ENCODE data around the gene FOLR2. TPM values are rescaled to one million over a fixed set of nuclear protein-coding genes. Genes with fewer than 3 reads are reported as not detected.
"Not testable (repeated sequence)": the region's sequence is repeated elsewhere in the genome, so short reads cannot be mapped to it uniquely, and the experiment has no call there.

FOLR2 gene
- total RNA-seq, 1 donor from 2014 or later: not detected

DNA sequence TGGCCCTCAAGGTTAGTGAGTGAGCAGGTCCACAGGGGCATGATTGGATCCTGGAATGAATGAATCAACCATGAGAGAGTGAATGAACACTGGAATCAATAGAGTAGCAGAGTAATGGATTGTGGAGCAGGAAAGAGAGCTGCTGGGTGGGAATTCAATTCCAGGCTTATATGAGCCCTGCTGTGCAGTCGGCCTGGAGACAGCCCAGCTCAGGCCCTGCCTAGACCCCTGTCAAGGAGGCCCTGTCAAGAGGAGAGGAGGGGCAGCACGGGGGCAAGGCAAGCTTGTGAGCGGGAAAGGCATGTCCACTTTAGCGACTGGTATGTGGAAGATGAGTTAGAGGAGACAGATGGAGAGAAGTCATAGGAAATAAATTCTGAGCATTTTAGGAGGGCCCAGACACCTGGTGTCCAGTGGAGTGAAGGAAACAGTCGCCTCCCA, 25.9 kb upstream of the FOLR2 start:
- no peak for DNase-seq
- no peak overlapping the region for H3K4me3 Mint-ChIP-seq
- intact Hi-C loops (cut with micrococcal nuclease): no loop called here
- no peak overlapping the region for H3K27ac Mint-ChIP-seq
- H3K9me3 Mint-ChIP-seq: no peaks in the 10 kb centered on the region
- no peaks in the 10 kb centered on the region for H3K36me3 Mint-ChIP-seq (ENCODE audit: low read depth)
- no peaks in the 10 kb centered on the region for H3K4me1 Mint-ChIP-seq
- no peaks in the 10 kb centered on the region for H3K27me3 Mint-ChIP-seq

DNA sequence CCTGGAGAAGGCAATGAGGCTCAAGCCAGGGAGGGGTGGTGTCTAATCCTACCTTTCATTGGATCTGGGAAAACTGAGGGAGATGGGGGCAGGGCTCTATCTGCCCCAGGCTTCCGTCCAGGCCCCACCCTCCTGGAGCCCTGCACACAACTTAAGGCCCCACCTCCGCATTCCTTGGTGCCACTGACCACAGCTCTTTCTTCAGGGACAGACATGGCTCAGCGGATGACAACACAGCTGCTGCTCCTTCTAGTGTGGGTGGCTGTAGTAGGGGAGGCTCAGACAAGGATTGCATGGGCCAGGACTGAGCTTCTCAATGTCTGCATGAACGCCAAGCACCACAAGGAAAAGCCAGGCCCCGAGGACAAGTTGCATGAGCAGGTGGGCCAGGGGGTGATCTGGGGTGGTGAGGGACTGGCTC, 24.6 kb upstream of the FOLR2 start, which contains the start of gene FOLR1:
Gene FOLR1, plus strand, starts transcription at position 180 of the 421 bp plus-strand sequence. Its CDS starts 34 bp downstream, at position 214.
- Mint-ChIP-seq H3K27me3 (no peaks in the 10 kb centered on the region), H3K4me3 (no peak within 1 kb of the TSS), H3K4me1 (no peaks in the 10 kb centered on the region), H3K27ac (no peak within 1 kb of the TSS), H3K36me3 (ENCODE audit: low read depth) (no peaks in the 10 kb centered on the region), H3K9me3 (no peaks in the 10 kb centered on the region)
- DNase-seq: no peak
- intact Hi-C loops (cut with micrococcal nuclease): no loop called here

DNA sequence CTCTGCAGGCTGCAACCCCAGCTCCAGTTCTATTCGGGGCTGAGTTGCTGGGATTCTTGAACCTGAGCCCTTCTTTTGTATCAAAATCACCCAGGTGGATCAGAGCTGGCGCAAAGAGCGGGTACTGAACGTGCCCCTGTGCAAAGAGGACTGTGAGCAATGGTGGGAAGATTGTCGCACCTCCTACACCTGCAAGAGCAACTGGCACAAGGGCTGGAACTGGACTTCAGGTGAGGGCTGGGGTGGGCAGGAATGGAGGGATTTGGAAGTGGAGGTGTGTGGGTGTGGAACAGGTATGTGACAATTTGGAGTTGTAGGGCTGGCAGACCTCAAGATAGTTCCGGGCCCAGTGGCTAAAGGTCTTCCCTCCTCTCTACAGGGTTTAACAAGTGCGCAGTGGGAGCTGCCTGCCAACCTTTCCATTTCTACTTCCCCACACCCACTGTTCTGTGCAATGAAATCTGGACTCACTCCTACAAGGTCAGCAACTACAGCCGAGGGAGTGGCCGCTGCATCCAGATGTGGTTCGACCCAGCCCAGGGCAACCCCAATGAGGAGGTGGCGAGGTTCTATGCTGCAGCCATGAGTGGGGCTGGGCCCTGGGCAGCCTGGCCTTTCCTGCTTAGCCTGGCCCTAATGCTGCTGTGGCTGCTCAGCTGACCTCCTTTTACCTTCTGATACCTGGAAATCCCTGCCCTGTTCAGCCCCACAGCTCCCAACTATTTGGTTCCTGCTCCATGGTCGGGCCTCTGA, 20.9 kb upstream of the FOLR2 start:
- Mint-ChIP-seq H3K4me3 (no peak overlapping the region), H3K4me1 (no peaks in the 10 kb centered on the region), H3K9me3 (no peaks in the 10 kb centered on the region), H3K27ac (no peak overlapping the region), H3K27me3 (no peaks in the 10 kb centered on the region), H3K36me3 (ENCODE audit: low read depth) (no peaks in the 10 kb centered on the region)
- DNase-seq: no peak
- intact Hi-C loops (cut with micrococcal nuclease): no loop called here

- H3K4me1 Mint-ChIP-seq; H3K9me3 Mint-ChIP-seq; H3K27ac Mint-ChIP-seq; H3K27me3 Mint-ChIP-seq; intact Hi-C loops (cut with micrococcal nuclease); H3K36me3 Mint-ChIP-seq (ENCODE audit: low read depth); DNase-seq; H3K4me3 Mint-ChIP-seq: not testable (repeated sequence)
These were observed 15.1 kb upstream of the FOLR2 start for GRCh38 chr11:72201445-72201844.

- no peaks in the 10 kb centered on the region for H3K36me3 Mint-ChIP-seq (ENCODE audit: low read depth)
- no peaks in the 10 kb centered on the region for H3K27me3 Mint-ChIP-seq
- peaks cover 5% of the 10 kb centered on the region for H3K4me1 Mint-ChIP-seq
- DNase-seq: no peak
- H3K4me3 Mint-ChIP-seq: no peak overlapping the region
- no peaks in the 10 kb centered on the region for H3K9me3 Mint-ChIP-seq
- no peak overlapping the region for H3K27ac Mint-ChIP-seq
- intact Hi-C loops (cut with micrococcal nuclease): no loop called here
These were observed 14.0 kb upstream of the FOLR2 start for GRCh38 chr11:72202571-72202970.

- H3K9me3 Mint-ChIP-seq: no peaks in the 10 kb centered on the region
- H3K4me1 Mint-ChIP-seq: peaks cover 5% of the 10 kb centered on the region
- no peak overlapping the region for H3K27ac Mint-ChIP-seq
- no peak overlapping the region for H3K4me3 Mint-ChIP-seq
- no peaks in the 10 kb centered on the region for H3K36me3 Mint-ChIP-seq (ENCODE audit: low read depth)
- intact Hi-C loops (cut with micrococcal nuclease): no loop called here
- H3K27me3 Mint-ChIP-seq: no peaks in the 10 kb centered on the region
- no peak for DNase-seq
These were observed 13.4 kb upstream of the FOLR2 start for GRCh38 chr11:72203163-72203562.

DNA sequence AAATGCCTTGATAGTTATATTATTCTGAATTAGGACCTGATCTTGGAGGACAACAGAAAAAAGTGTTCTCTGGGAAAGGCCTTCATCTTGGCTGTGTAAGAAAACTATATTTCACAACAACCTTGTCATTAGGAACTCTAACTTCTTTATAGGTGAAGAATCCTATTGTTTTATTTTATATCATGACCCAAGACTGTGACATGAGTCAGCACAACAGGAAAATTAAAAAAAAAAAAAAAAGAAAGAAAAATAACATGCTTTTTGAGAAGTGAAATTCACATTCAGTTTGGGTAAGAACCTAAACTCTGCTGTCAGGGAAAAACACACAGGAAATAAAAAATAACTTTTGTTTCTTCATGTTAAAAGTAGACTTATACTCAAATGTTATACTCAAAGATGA, 11.7 kb upstream of the FOLR2 start:
- Mint-ChIP-seq H3K4me3 (no peak overlapping the region), H3K27me3 (peaks cover 6% of the 10 kb centered on the region), H3K27ac (no peak overlapping the region), H3K9me3 (peaks cover 10% of the 10 kb centered on the region), H3K4me1 (peaks cover 5% of the 10 kb centered on the region), H3K36me3 (ENCODE audit: low read depth) (no peaks in the 10 kb centered on the region)
- DNase-seq: no peak
- intact Hi-C loops (cut with micrococcal nuclease): no loop called here

GRCh38 chr11:72206794-72207193, 9.8 kb upstream of the FOLR2 start:
- DNase-seq; H3K36me3 Mint-ChIP-seq (ENCODE audit: low read depth); intact Hi-C loops (cut with micrococcal nuclease); H3K4me1 Mint-ChIP-seq; H3K4me3 Mint-ChIP-seq; H3K27ac Mint-ChIP-seq: not testable (repeated sequence)
- Mint-ChIP-seq H3K9me3 (peaks cover 15% of the 10 kb centered on the region), H3K27me3 (peaks cover 12% of the 10 kb centered on the region)

DNA sequence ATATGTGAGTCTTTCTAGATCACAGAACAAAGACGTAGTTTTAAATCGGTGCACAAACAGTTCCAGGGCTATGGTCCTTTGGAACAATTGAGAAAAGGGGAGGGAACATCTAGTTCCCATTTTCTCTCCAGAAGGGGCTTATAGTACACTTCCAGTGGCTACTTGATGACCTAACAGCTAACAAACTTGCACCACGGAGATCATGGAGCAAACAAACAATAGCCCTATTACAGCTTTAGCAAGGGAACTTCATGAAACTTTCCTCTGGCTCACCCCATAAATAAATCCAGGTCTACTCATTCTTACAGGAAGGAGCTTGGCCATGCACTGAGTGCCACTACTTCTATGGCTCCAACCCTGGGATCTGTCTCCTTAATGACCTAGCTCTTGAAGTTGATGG, 8.3 kb upstream of the FOLR2 start:
- intact Hi-C loops (cut with micrococcal nuclease): no loop called here
- no peaks in the 10 kb centered on the region for H3K36me3 Mint-ChIP-seq (ENCODE audit: low read depth)
- DNase-seq: no peak

DNA sequence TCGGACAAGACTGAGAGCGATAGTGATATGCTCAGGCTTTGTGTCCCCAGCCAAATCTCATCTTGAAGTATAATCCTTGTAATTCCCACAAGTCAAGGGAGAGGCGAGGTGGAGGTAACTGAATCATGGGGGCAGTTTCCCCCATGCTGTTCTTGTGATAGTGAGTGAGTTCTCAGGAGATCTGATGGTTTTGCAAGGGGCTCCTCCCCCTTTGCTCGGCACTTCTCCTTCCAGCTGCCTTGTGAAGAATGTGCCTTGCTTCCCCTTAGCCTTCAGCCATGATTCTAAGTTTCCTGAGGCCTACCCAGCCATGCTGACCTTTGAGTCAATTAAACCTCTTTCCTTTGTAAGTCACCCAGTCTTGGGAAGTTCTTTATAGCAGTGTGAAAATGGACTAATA, 7.5 kb upstream of the FOLR2 start:
- peaks cover 15% of the 10 kb centered on the region for H3K9me3 Mint-ChIP-seq
- no peak for DNase-seq
- H3K27me3 Mint-ChIP-seq: peaks cover 24% of the 10 kb centered on the region
- H3K27ac Mint-ChIP-seq: no peak overlapping the region
- intact Hi-C loops (cut with micrococcal nuclease): no loop called here
- no peaks in the 10 kb centered on the region for H3K36me3 Mint-ChIP-seq (ENCODE audit: low read depth)
- H3K4me3 Mint-ChIP-seq: no peak overlapping the region
- no peaks in the 10 kb centered on the region for H3K4me1 Mint-ChIP-seq

More for the DNA sequence above, 8.3 kb upstream of the FOLR2 start:
- peaks cover 15% of the 10 kb centered on the region for H3K9me3 Mint-ChIP-seq
- H3K27ac Mint-ChIP-seq: no peak overlapping the region
- peaks cover under 1% of the 10 kb centered on the region for H3K4me1 Mint-ChIP-seq
- peaks cover 22% of the 10 kb centered on the region for H3K27me3 Mint-ChIP-seq
- no peak overlapping the region for H3K4me3 Mint-ChIP-seq

DNA sequence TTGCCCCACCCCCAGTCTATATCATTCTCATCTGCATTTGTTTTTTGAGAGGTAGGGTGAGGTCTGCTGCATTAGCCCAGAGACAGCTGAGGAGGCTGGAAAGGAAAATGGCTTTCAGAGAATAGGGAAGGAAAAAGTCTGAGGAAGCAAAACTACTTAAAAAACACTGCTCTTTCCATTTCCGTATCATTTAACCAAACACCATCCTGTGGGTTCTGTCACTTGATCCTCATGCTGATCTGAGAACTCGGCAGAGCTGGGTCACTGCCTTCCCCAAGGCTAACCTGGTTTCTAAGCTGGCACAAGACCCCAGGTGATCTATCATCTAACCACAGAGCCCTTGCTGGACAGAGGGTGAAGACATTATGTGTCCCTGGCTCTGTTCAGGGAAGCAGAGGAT, 1.2 kb downstream of the FOLR2 start:
- H3K27me3 Mint-ChIP-seq: peaks cover 36% of the 10 kb centered on the region
- no peak for DNase-seq
- H3K27ac Mint-ChIP-seq: no peak overlapping the region
- no peaks in the 10 kb centered on the region for H3K36me3 Mint-ChIP-seq (ENCODE audit: low read depth)
- peaks cover 12% of the 10 kb centered on the region for H3K4me1 Mint-ChIP-seq
- no peaks in the 10 kb centered on the region for H3K9me3 Mint-ChIP-seq
- intact Hi-C loops (cut with micrococcal nuclease): no loop called here
- no peak overlapping the region for H3K4me3 Mint-ChIP-seq

DNA sequence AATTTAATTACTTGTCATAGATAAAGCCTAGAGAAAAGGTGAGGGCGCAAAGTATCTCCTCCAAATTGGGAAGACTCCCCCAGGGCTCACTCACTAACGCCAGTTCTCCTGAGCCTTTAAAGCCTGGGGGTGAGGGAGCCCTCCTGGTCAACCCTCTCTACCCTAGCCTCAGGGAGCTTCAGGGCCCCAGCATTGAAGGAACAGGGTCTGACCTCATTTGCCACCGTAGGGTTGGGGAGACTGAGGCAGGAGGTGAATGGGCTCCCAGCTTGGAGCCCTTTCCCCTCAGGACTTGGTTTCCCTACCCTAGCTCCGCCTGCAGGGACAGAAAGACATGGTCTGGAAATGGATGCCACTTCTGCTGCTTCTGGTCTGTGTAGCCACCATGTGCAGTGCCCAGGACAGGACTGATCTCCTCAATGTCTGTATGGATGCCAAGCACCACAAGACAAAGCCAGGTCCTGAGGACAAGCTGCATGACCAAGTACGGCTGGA, 1.7 kb downstream of the FOLR2 start:
- Mint-ChIP-seq H3K9me3 (no peaks in the 10 kb centered on the region), H3K27ac (no peak overlapping the region), H3K27me3 (peaks cover 33% of the 10 kb centered on the region), H3K36me3 (ENCODE audit: low read depth) (no peaks in the 10 kb centered on the region), H3K4me1 (peaks cover 14% of the 10 kb centered on the region), H3K4me3 (no peak overlapping the region)
- DNase-seq: no peak
- intact Hi-C loops (cut with micrococcal nuclease): no loop called here

DNA sequence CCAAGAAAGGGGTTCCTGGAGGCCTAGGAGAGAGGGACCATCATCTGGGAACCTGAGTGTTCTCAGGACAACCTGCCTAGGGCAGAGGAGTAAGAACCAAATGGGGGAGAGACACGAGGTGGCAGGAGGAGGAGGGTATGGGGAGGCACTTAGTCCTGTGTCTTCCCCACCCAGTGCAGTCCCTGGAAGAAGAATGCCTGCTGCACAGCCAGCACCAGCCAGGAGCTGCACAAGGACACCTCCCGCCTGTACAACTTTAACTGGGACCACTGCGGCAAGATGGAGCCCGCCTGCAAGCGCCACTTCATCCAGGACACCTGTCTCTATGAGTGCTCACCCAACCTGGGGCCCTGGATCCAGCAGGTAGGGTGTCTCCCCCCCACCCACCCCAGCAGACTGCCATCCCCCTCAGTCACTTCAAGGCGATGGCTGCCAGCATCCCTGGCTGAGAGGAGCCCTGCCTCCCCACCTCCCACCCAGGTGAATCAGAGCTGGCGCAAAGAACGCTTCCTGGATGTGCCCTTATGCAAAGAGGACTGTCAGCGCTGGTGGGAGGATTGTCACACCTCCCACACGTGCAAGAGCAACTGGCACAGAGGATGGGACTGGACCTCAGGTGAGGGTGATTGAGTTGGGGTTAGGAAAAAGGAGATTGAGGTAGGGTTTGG, 4.2 kb downstream of the FOLR2 start:
- H3K27me3 Mint-ChIP-seq: peaks cover 21% of the 10 kb centered on the region
- peaks cover 23% of the 10 kb centered on the region for H3K4me1 Mint-ChIP-seq
- no peak overlapping the region for H3K4me3 Mint-ChIP-seq
- no peak overlapping the region for H3K27ac Mint-ChIP-seq
- no peaks in the 10 kb centered on the region for H3K9me3 Mint-ChIP-seq
- intact Hi-C loops (cut with micrococcal nuclease): no loop called here
- peaks cover 4% of the 10 kb centered on the region for H3K36me3 Mint-ChIP-seq (ENCODE audit: low read depth)
- no peak for DNase-seq

GRCh38 chr11:72221386-72222075, 4.9 kb downstream of the FOLR2 start:
- Mint-ChIP-seq H3K4me1 (peaks cover 25% of the 10 kb centered on the region), H3K4me3 (no peak overlapping the region), H3K27me3 (peaks cover 16% of the 10 kb centered on the region), H3K27ac (no peak overlapping the region), H3K36me3 (ENCODE audit: low read depth) (peaks cover 6% of the 10 kb centered on the region), H3K9me3 (no peaks in the 10 kb centered on the region)
- DNase-seq: no peak
- intact Hi-C loops (cut with micrococcal nuclease): no loop called here
